SU-DHL-6 (cell line): Measurements from ENCODE around the gene RBKS.

Source experiments
- CTCF ChIP-seq: fragments of 200-600 bp; sonication (generic); IDR thresholded peaks from one replicate; pipeline ENCODE4 v1.5.1; 2017; ENCODE audit warnings: antibody characterized with exemption, mild to moderate bottlenecking, low read length, moderate library complexity; ENCODE audit not compliant: insufficient read depth, poor library complexity, severe bottlenecking
- EZH2phosphoT487 ChIP-seq: fragments of 200-600 bp; sonication (generic), shearing (Covaris generic); conservative IDR thresholded peaks from 2 replicates; pipeline ENCODE4 v1.6.1; 2018; ENCODE audit warnings: mild to moderate bottlenecking, antibody characterized with exemption, low read length, moderate library complexity, mixed read lengths

GRCh38 chr2:27779417-27780055, 110.7 kb downstream of the RBKS start:
- TF ChIP-seq CTCF = no peak
- TF ChIP-seq EZH2phosphoT487 = no peak
